Measurements from ENCODE around the gene CDK14. TPM values are rescaled to one million over a fixed set of nuclear protein-coding genes. Genes with fewer than 3 reads are reported as not detected.

Gene CDK14
- total RNA-seq, 1 donor: 39.1 TPM

DNA sequence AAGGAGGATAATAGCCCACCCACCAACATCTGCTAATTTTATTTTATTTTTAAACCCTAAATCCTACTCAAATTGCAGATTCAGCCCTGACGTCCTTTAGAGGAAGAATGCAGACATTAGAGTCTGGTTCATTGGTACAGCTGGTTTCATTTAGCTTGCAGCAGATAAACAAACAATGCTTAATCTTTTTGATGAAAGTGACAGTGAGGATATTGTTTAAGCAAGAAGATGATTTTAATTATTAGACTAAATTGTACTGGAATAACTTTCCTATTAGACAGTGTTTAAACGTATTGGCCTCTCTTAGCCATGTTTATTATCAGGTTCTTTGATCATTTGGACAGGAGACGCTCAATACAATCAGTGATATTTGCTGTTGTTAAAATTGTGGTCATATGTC is 164.8 kb downstream of the CDK14 start:
- TF ChIP-seq, protein P1, sequence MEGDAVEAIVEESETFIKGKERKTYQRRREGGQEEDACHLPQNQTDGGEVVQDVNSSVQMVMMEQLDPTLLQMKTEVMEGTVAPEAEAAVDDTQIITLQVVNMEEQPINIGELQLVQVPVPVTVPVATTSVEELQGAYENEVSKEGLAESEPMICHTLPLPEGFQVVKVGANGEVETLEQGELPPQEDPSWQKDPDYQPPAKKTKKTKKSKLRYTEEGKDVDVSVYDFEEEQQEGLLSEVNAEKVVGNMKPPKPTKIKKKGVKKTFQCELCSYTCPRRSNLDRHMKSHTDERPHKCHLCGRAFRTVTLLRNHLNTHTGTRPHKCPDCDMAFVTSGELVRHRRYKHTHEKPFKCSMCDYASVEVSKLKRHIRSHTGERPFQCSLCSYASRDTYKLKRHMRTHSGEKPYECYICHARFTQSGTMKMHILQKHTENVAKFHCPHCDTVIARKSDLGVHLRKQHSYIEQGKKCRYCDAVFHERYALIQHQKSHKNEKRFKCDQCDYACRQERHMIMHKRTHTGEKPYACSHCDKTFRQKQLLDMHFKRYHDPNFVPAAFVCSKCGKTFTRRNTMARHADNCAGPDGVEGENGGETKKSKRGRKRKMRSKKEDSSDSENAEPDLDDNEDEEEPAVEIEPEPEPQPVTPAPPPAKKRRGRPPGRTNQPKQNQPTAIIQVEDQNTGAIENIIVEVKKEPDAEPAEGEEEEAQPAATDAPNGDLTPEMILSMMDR (IDR thresholded peaks at IDR 0.05; ENCODE audit: extremely low read depth, low read depth, low read length): no peak
- no peak overlapping the region for H3K4me2 ChIP-seq (ENCODE audit: insufficient read depth, low read length)
- H3K4me1 ChIP-seq (ENCODE audit: insufficient read depth, low read length): no peaks in the 10 kb centered on the region
- no peaks in the 10 kb centered on the region for H3K27me3 ChIP-seq (ENCODE audit: insufficient read depth, low read length)
- H3K79me2 ChIP-seq (ENCODE audit: insufficient read depth, low read length): peaks cover 10% of the 10 kb centered on the region
- H4K20me1 ChIP-seq (ENCODE audit: insufficient read depth, low read length): peaks cover 2% of the 10 kb centered on the region
- no peak overlapping the region for H2AFZ ChIP-seq (ENCODE audit: low read length)
- H3K9me3 ChIP-seq (ENCODE audit: low read depth, low read length): no peaks in the 10 kb centered on the region
- H3K27ac ChIP-seq (ENCODE audit: low read depth, low read length): no peak overlapping the region
- no peak for DNase-seq (ENCODE audit: insufficient read length, low spot score, missing footprints)
- no peak overlapping the region for H3K4me3 ChIP-seq (ENCODE audit: insufficient read depth, low read length)
- no peaks in the 10 kb centered on the region for H3K36me3 ChIP-seq (ENCODE audit: insufficient read depth, low read length)

DNA sequence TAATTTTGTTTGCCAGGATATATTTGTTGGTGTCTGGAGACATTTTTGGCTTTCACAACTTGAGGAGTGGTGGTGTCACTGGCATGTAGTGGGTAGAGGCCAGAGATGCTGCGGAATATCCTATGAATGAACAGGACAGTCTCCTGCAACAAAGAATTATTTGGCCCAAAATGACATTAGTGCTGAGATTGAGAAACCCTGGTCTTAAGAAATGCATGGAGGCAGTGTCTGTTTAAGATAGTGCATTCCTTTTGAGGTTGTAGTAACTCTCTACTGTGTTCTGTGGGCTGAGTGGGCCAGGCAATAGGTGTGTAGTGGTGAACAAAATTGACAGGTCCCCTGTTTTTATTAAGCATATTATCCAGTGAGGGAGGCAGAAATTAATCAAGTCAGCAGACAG is 165.5 kb downstream of the CDK14 start:
- H3K36me3 ChIP-seq (ENCODE audit: insufficient read depth, low read length): no peaks in the 10 kb centered on the region
- H3K4me1 ChIP-seq (ENCODE audit: insufficient read depth, low read length): no peaks in the 10 kb centered on the region
- H3K79me2 ChIP-seq (ENCODE audit: insufficient read depth, low read length): peaks cover 10% of the 10 kb centered on the region
- TF ChIP-seq, protein P1 (IDR thresholded peaks at IDR 0.05; ENCODE audit: extremely low read depth, low read depth, low read length): no peak
- DNase-seq (ENCODE audit: insufficient read length, low spot score, missing footprints): no peak
- H3K27ac ChIP-seq (ENCODE audit: low read depth, low read length): no peak overlapping the region
- peaks cover 2% of the 10 kb centered on the region for H4K20me1 ChIP-seq (ENCODE audit: insufficient read depth, low read length)
- H3K4me2 ChIP-seq (ENCODE audit: insufficient read depth, low read length): no peak overlapping the region
- no peak overlapping the region for H2AFZ ChIP-seq (ENCODE audit: low read length)
- H3K27me3 ChIP-seq (ENCODE audit: insufficient read depth, low read length): no peaks in the 10 kb centered on the region
- H3K4me3 ChIP-seq (ENCODE audit: insufficient read depth, low read length): no peak overlapping the region
- no peaks in the 10 kb centered on the region for H3K9me3 ChIP-seq (ENCODE audit: low read depth, low read length)

DNA sequence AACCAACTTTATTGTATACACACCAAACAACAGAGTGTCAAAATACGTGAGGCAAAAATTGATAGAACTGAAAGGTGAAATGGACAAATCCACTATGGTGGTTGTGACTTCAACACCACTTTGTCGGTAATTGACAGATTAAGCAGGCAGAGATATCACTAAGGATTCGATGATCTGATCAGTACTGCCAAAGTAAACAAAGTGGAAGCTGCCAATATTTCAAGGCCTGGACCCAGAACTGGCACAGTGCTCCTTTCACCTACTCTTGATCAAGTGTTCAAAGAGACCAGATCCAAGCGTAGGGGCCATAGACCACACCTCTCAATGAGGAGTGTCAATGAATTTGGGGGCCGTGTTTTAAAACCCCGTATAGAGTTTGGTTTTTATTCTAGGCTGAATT is 167.0 kb downstream of the CDK14 start:
- H3K27ac ChIP-seq (ENCODE audit: low read depth, low read length): no peak overlapping the region
- H3K4me1 ChIP-seq (ENCODE audit: insufficient read depth, low read length): peaks cover 4% of the 10 kb centered on the region
- DNase-seq (ENCODE audit: insufficient read length, low spot score, missing footprints): no peak
- H3K27me3 ChIP-seq (ENCODE audit: insufficient read depth, low read length): no peaks in the 10 kb centered on the region
- no peaks in the 10 kb centered on the region for H3K36me3 ChIP-seq (ENCODE audit: insufficient read depth, low read length)
- H3K4me3 ChIP-seq (ENCODE audit: insufficient read depth, low read length): no peak overlapping the region
- H3K79me2 ChIP-seq (ENCODE audit: insufficient read depth, low read length): peaks cover 10% of the 10 kb centered on the region
- H3K9me3 ChIP-seq (ENCODE audit: low read depth, low read length): no peaks in the 10 kb centered on the region
- H2AFZ ChIP-seq (ENCODE audit: low read length): no peak overlapping the region
- no peak overlapping the region for H3K4me2 ChIP-seq (ENCODE audit: insufficient read depth, low read length)
- peaks cover 5% of the 10 kb centered on the region for H4K20me1 ChIP-seq (ENCODE audit: insufficient read depth, low read length)
- TF ChIP-seq, protein P1 (IDR thresholded peaks at IDR 0.05; ENCODE audit: extremely low read depth, low read depth, low read length): no peak

DNA sequence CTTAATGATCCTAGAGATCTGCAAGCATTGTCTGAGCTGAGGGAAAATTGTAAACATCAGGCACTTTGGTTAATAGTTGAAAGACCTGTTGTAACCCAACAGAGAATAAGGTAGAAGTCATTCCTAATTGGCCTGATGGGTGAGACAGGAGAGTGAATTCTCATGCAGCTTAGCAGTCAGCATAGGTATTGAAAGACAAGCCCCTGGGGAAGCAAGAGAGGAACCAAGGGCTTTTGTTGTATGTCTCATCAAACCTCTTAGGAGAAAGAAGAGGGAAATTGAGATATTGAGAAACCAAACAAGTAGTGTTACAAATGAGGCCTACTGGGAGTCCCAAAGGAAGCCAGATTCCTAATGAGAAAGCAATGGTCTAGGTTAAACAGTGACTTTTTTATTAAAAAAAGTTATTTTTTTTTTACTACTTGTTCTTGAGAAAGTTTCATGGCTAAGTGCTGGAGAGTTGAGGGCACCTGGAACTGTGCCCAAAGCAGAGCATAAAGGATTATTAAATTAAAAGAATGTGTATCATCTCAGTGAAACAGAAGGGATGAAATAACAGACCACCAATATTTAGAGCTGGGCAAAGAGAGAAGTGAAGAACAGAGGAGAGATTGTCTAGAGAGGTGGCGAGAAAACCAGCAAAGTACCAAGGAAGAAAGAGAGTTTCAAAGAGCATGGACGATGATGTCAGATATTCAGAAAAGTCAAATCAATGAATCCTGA is 168.9 kb downstream of the CDK14 start:
- H3K4me2 ChIP-seq (ENCODE audit: insufficient read depth, low read length): no peak overlapping the region
- no peak overlapping the region for H3K27ac ChIP-seq (ENCODE audit: low read depth, low read length)
- no peaks in the 10 kb centered on the region for H3K36me3 ChIP-seq (ENCODE audit: insufficient read depth, low read length)
- H3K27me3 ChIP-seq (ENCODE audit: insufficient read depth, low read length): no peaks in the 10 kb centered on the region
- no peak overlapping the region for H2AFZ ChIP-seq (ENCODE audit: low read length)
- H3K4me3 ChIP-seq (ENCODE audit: insufficient read depth, low read length): no peak overlapping the region
- no peak for DNase-seq (ENCODE audit: insufficient read length, low spot score, missing footprints)
- H3K79me2 ChIP-seq (ENCODE audit: insufficient read depth, low read length): peaks cover 10% of the 10 kb centered on the region
- TF ChIP-seq, protein P1 (IDR thresholded peaks at IDR 0.05; ENCODE audit: extremely low read depth, low read depth, low read length): no peak
- peaks cover 3% of the 10 kb centered on the region for H4K20me1 ChIP-seq (ENCODE audit: insufficient read depth, low read length)
- peaks cover 4% of the 10 kb centered on the region for H3K4me1 ChIP-seq (ENCODE audit: insufficient read depth, low read length)
- no peaks in the 10 kb centered on the region for H3K9me3 ChIP-seq (ENCODE audit: low read depth, low read length)
